Measurements from ENCODE around the gene R3HDM2. TPM values are rescaled to one million over a fixed set of nuclear protein-coding genes. Genes with fewer than 3 reads are reported as not detected.

Gene R3HDM2
- total and polyA plus RNA-seq, 12 donors, result 21.9 to 91.9 (median 43.2) TPM

- intact Hi-C loops (cut with DNase I), result no loop called here
- peaks cover 20% of the 10 kb centered on the region for H3K27me3 ChIP-seq
- H3K9me3 ChIP-seq (replicated peaks in 1 of 3), result no peaks in the 10 kb centered on the region
- DNase-seq, result no peak
- WGBS, 4 donors, result 63 to 73% (median 69%) methylated on average over 7 to 8 of the region's 8 CpGs
- H3K27ac ChIP-seq, result peak overlapping the region in 2 of 5 donors; percentile 56 to 76
- no peak for TF ChIP-seq CTCF (IDR thresholded peaks at IDR 0.05)
- TF ChIP-seq POLR2A (IDR thresholded peaks at IDR 0.05), result no peak
- no peak overlapping the region for H3K4me3 ChIP-seq
- peaks cover 15 to 30% of the 10 kb centered on the region in 2 donors for H3K4me1 ChIP-seq (replicated peaks in 1 of 2)
- peaks cover 0 to 30% of the 10 kb centered on the region in 2 donors for H3K36me3 ChIP-seq (replicated peaks in 1 of 2)
Observed at GRCh38 chr12:57235728-57236131, 195.1 kb downstream of the R3HDM2 start.

DNA sequence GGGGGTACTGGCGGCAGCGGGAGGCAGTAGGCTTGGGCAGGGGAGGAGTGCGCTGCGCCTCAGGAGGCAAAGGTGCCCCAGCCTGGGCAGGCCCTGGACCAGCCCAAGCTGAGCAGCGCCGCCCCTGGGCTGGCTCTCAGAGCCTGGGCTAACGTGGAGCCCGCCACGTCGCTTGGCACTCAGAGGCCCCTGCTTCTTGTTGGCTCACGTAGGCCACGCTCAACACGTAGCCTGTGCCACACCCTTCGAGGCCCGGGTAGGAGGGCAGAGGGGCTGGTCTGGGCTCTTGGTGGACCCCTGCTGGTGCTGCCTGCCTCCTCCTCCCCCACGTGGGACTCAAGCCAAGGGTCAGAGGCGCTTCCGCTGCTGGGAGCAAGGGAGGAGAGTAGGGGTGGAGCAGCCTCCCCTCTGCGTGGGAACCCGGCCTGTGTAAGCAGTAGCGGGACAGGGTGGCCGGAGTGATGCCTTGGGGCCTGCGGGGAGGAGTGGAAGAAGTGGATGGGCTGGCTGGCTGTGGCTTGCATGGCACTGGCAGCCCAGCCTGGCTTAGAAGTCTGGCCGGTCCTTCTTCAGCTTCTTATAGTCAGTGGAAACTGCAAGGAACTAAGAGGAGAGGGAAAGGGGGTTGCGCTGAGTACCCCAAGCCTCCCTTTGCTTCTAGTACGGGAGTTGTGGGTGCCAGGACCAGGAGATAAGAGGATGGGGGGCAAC is 195.7 kb downstream of the R3HDM2 start:
- intact Hi-C loops (cut with DNase I), result no loop called here
- H3K27me3 ChIP-seq, result peaks cover 18% of the 10 kb centered on the region
- peak overlapping the region in 3 of 5 donors; percentile 22 to 76 (median 56) for H3K27ac ChIP-seq
- TF ChIP-seq CTCF (IDR thresholded peaks at IDR 0.05) (no peak), POLR2A (IDR thresholded peaks at IDR 0.05) (no peak)
- no peak overlapping the region for H3K4me3 ChIP-seq
- peaks cover 0 to 30% of the 10 kb centered on the region in 2 donors for H3K36me3 ChIP-seq (replicated peaks in 1 of 2)
- 73 to 78% (median 78%) methylated on average over 8 to 26 of the region's 26 CpGs for whole genome bisulfite sequencing, 4 donors
- peak in 3 of 7 donors; percentile 27 to 72 (median 51) for DNase-seq
- H3K4me1 ChIP-seq (replicated peaks in 1 of 2), result peaks cover 15 to 30% of the 10 kb centered on the region in 2 donors
- H3K9me3 ChIP-seq (replicated peaks in 1 of 3), result no peaks in the 10 kb centered on the region

GRCh38 chr12:57234571-57235016 is 196.2 kb downstream of the R3HDM2 start:
- intact Hi-C loops (cut with DNase I), result no loop called here
- DNase-seq, result no peak

GRCh38 chr12:57234233-57234570 is 196.6 kb downstream of the R3HDM2 start:
- H3K4me3 ChIP-seq, result no peak overlapping the region
- TF ChIP-seq CTCF (IDR thresholded peaks at IDR 0.05), result no peak
- TF ChIP-seq POLR2A (IDR thresholded peaks at IDR 0.05), result no peak
- no peak for DNase-seq
- H3K27me3 ChIP-seq, result peaks cover 13% of the 10 kb centered on the region
- 77 to 93% (median 88%) methylated on average over 2 to 3 of the region's 3 CpGs for WGBS, 4 donors
- peaks cover 0 to 30% of the 10 kb centered on the region in 2 donors for H3K36me3 ChIP-seq (replicated peaks in 1 of 2)
- H3K27ac ChIP-seq, result peak overlapping the region in 2 of 5 donors; percentile 0 to 56
- intact Hi-C loops (cut with DNase I), result no loop called here
- H3K9me3 ChIP-seq (replicated peaks in 1 of 3), result no peaks in the 10 kb centered on the region
- peaks cover 9 to 25% of the 10 kb centered on the region in 2 donors for H3K4me1 ChIP-seq (replicated peaks in 1 of 2)

More at GRCh38 chr12:57234571-57235016, 196.2 kb downstream of the R3HDM2 start:
- Histone ChIP-seq H3K9me3 (replicated peaks in 1 of 3) (no peaks in the 10 kb centered on the region), H3K36me3 (replicated peaks in 1 of 2) (peaks cover 0 to 30% of the 10 kb centered on the region in 2 donors), H3K27ac (peak overlapping the region in 2 of 5 donors; percentile 56 to 76), H3K4me1 (replicated peaks in 1 of 2) (peaks cover 13 to 29% of the 10 kb centered on the region in 2 donors), H3K4me3 (no peak overlapping the region), H3K27me3 (peaks cover 13% of the 10 kb centered on the region)
- 80 to 84% (median 82%) methylated on average over 9 to 10 of the region's 10 CpGs for WGBS, 4 donors
- TF ChIP-seq CTCF (IDR thresholded peaks at IDR 0.05) (no peak), POLR2A (IDR thresholded peaks at IDR 0.05) (no peak)

Measured in adrenal gland (tissue), 12 donors.